NCI-H187 (cell line): Measurements from ENCODE around the gene KSR2.

ENCODE experiments used
- DNase-seq, 2 experiments: peaks; one replicate each; lab custom pipeline; 2025; lab: John Stamatoyannopoulos, UW

KSR2 gene

GRCh38 chr12:117528538-117528937 is 440.3 kb downstream of the KSR2 start:
- no peak for DNase-seq

GRCh38 chr12:117527479-117527855 is 441.3 kb downstream of the KSR2 start:
- DNase-seq, result no peak

- peak in 1 of 2 experiments; percentile 61 for DNase-seq
Observed at GRCh38 chr12:117526757-117527478, 441.9 kb downstream of the KSR2 start.

- DNase-seq, result no peak
Observed at GRCh38 chr12:117525766-117526165, 443.0 kb downstream of the KSR2 start.

GRCh38 chr12:117524806-117525205 is 444.0 kb downstream of the KSR2 start:
- DNase-seq, result no peak

GRCh38 chr12:117523971-117524370 is 444.8 kb downstream of the KSR2 start:
- no peak for DNase-seq

- no peak for DNase-seq
Observed at GRCh38 chr12:117522559-117522958, 446.2 kb downstream of the KSR2 start.

- no peak for DNase-seq
Observed at GRCh38 chr12:117521867-117522266, 446.9 kb downstream of the KSR2 start.

- DNase-seq, result no peak
Observed at GRCh38 chr12:117521346-117521745, 447.4 kb downstream of the KSR2 start.

- no peak for DNase-seq
Observed at GRCh38 chr12:117518594-117519270, 450.1 kb downstream of the KSR2 start.

- no peak for DNase-seq
Observed at GRCh38 chr12:117517219-117517739, 451.5 kb downstream of the KSR2 start.

- no peak for DNase-seq
Observed at GRCh38 chr12:117516034-117516433, 452.8 kb downstream of the KSR2 start.

GRCh38 chr12:117514016-117514415 is 454.8 kb downstream of the KSR2 start:
- DNase-seq, result no peak

- DNase-seq, result no peak
Observed at GRCh38 chr12:117513353-117513752, 455.4 kb downstream of the KSR2 start.

- no peak for DNase-seq
Observed at GRCh38 chr12:117508468-117508867, 460.3 kb downstream of the KSR2 start.

GRCh38 chr12:117507548-117507947 is 461.2 kb downstream of the KSR2 start:
- DNase-seq, result no peak

- no peak for DNase-seq
Observed at GRCh38 chr12:117506333-117506732, 462.5 kb downstream of the KSR2 start.

- no peak for DNase-seq
Observed at GRCh38 chr12:117502633-117503032, 466.2 kb downstream of the KSR2 start.

- DNase-seq, result no peak
Observed at GRCh38 chr12:117502233-117502632, 466.6 kb downstream of the KSR2 start.

GRCh38 chr12:117501076-117501869 is 467.5 kb downstream of the KSR2 start:
- no peak for DNase-seq

- DNase-seq, result no peak
Observed at GRCh38 chr12:117499759-117500485, 468.9 kb downstream of the KSR2 start.

- no peak for DNase-seq
Observed at GRCh38 chr12:117498880-117499279, 469.9 kb downstream of the KSR2 start.
